ENCODE data around the gene SLC15A1.

Gene SLC15A1

DNA sequence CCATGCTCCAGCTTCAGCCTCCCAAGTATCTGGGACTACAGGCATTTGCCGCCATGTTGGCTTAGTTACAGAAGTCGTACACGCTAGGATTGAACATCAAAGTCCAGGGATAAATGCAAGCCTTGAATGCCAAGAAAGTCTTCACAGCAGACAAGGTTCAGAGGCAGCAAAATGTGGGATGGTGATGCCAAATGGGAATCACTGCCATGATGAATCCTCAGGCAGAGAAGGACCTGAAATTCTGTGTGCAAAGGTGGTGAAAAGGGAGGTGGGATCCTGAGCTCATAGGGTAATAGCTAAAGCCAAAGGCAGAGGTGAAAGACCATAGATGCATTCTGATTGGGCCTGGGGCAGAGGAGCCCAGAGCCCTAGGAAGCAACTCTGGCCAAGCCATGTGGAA, 96.2 kb downstream of the SLC15A1 start:
- Histone ChIP-seq H3K9me3 (ENCODE audit: control insufficient read depth, insufficient read depth, low read depth, low read length) (no peaks in the 10 kb centered on the region), H3K4me3 (ENCODE audit: low read depth, low read length) (no peak overlapping the region), H3K27ac (ENCODE audit: extremely low read depth, low read depth, low read length) (no peak overlapping the region), H3K4me1 (ENCODE audit: control insufficient read depth, insufficient read depth, low read length) (no peaks in the 10 kb centered on the region), H3K36me3 (ENCODE audit: control insufficient read depth in 2 of 2, insufficient read depth in 1 of 2, low read length in 2 of 2) (no peaks in the 10 kb centered on the region)
- peak; percentile 91; the same call in 1 of the 2 replicates for TF ChIP-seq GLI4 (tag by site-specific recombination; IDR thresholded peaks at IDR 0.05)
- TF ChIP-seq ZNF423 (tag by site-specific recombination; IDR thresholded peaks at IDR 0.05): no peak
- ChIA-PET POLR2A (no interaction called here), CTCF (no interaction called here)

DNA sequence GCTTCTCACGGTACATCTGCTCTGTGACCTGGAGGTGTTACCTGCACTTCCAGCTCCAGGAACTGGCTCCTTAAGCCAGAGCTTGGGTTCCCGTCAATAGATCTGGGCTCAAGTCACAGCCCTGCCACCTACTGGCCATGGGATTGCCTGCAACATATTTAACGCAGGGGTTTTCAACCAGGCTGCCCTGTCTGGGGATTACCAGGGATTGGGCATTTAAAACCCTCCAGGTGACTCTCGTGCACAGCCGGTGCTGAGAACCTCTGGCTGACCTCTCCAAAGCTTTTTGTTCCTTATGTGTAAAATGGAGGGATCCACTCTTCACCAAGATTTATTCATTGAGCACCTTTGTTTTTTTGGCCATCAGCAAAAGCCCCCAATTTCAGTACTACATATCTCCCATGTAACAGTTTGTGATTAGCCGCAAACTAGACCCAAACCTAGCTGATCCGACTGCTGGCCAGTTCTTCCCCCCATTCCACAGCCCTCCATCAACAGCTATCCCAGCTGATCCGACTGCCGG, 98.9 kb downstream of the SLC15A1 start:
- ChIA-PET POLR2A (no interaction called here), CTCF (interaction anchor here (0.5 to 2.4 kb wide), 50 partner anchors 9 to 797 kb away, joined by 3 to 17 read pairs (median 3); no protein-coding TSS in a partner anchor)
- no peaks in the 10 kb centered on the region for H3K4me1 ChIP-seq (ENCODE audit: control insufficient read depth, insufficient read depth, low read length)
- H3K36me3 ChIP-seq (ENCODE audit: control insufficient read depth in 2 of 2, insufficient read depth in 1 of 2, low read length in 2 of 2): no peaks in the 10 kb centered on the region
- no peak overlapping the region for H3K4me3 ChIP-seq (ENCODE audit: low read depth, low read length)
- H3K27ac ChIP-seq (ENCODE audit: extremely low read depth, low read depth, low read length): no peak overlapping the region
- H3K9me3 ChIP-seq (ENCODE audit: control insufficient read depth, insufficient read depth, low read depth, low read length): no peaks in the 10 kb centered on the region
- TF ChIP-seq, protein P1, sequence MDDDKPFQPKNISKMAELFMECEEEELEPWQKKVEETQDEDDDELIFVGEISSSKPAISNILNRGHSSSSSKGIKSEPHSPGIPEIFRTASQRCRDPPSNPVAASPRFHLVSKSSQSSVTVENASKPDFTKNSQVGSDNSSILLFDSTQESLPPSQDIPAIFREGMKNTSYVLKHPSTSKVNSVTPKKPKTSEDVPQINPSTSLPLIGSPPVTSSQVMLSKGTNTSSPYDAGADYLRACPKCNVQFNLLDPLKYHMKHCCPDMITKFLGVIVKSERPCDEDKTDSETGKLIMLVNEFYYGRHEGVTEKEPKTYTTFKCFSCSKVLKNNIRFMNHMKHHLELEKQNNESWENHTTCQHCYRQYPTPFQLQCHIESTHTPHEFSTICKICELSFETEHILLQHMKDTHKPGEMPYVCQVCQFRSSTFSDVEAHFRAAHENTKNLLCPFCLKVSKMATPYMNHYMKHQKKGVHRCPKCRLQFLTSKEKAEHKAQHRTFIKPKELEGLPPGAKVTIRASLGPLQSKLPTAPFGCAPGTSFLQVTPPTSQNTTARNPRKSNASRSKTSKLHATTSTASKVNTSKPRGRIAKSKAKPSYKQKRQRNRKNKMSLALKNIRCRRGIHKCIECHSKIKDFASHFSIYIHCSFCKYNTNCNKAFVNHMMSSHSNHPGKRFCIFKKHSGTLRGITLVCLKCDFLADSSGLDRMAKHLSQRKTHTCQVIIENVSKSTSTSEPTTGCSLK (tag by site-specific recombination; IDR thresholded peaks at IDR 0.05): no peak
- TF ChIP-seq TCF7L2 (IDR thresholded peaks at IDR 0.05; ENCODE audit: borderline replicate concordance, low read depth, low read length): no peak
- TF ChIP-seq ZBTB17 (tag by site-specific recombination; IDR thresholded peaks at IDR 0.05): peak; percentile 37; the same call in 1 of the 2 replicates
- no peak for TF ChIP-seq ZNF266 (tag by site-specific recombination; IDR thresholded peaks at IDR 0.05; ENCODE audit: low read depth)
- no peak for TF ChIP-seq ZNF366 (tag by site-specific recombination; conservative IDR thresholded peaks at IDR 0.05)
- TF ChIP-seq YY1 (tag by site-specific recombination; IDR thresholded peaks at IDR 0.05): no peak
- TF ChIP-seq, protein P2, sequence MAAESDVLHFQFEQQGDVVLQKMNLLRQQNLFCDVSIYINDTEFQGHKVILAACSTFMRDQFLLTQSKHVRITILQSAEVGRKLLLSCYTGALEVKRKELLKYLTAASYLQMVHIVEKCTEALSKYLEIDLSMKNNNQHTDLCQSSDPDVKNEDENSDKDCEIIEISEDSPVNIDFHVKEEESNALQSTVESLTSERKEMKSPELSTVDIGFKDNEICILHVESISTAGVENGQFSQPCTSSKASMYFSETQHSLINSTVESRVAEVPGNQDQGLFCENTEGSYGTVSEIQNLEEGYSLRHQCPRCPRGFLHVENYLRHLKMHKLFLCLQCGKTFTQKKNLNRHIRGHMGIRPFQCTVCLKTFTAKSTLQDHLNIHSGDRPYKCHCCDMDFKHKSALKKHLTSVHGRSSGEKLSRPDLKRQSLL (tag by site-specific recombination; IDR thresholded peaks at IDR 0.05): peak; percentile 78
- TF ChIP-seq, protein P3, sequence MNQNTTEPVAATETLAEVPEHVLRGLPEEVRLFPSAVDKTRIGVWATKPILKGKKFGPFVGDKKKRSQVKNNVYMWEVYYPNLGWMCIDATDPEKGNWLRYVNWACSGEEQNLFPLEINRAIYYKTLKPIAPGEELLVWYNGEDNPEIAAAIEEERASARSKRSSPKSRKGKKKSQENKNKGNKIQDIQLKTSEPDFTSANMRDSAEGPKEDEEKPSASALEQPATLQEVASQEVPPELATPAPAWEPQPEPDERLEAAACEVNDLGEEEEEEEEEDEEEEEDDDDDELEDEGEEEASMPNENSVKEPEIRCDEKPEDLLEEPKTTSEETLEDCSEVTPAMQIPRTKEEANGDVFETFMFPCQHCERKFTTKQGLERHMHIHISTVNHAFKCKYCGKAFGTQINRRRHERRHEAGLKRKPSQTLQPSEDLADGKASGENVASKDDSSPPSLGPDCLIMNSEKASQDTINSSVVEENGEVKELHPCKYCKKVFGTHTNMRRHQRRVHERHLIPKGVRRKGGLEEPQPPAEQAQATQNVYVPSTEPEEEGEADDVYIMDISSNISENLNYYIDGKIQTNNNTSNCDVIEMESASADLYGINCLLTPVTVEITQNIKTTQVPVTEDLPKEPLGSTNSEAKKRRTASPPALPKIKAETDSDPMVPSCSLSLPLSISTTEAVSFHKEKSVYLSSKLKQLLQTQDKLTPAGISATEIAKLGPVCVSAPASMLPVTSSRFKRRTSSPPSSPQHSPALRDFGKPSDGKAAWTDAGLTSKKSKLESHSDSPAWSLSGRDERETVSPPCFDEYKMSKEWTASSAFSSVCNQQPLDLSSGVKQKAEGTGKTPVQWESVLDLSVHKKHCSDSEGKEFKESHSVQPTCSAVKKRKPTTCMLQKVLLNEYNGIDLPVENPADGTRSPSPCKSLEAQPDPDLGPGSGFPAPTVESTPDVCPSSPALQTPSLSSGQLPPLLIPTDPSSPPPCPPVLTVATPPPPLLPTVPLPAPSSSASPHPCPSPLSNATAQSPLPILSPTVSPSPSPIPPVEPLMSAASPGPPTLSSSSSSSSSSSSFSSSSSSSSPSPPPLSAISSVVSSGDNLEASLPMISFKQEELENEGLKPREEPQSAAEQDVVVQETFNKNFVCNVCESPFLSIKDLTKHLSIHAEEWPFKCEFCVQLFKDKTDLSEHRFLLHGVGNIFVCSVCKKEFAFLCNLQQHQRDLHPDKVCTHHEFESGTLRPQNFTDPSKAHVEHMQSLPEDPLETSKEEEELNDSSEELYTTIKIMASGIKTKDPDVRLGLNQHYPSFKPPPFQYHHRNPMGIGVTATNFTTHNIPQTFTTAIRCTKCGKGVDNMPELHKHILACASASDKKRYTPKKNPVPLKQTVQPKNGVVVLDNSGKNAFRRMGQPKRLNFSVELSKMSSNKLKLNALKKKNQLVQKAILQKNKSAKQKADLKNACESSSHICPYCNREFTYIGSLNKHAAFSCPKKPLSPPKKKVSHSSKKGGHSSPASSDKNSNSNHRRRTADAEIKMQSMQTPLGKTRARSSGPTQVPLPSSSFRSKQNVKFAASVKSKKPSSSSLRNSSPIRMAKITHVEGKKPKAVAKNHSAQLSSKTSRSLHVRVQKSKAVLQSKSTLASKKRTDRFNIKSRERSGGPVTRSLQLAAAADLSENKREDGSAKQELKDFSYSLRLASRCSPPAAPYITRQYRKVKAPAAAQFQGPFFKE (tag by site-specific recombination; IDR thresholded peaks at IDR 0.05; ENCODE audit: borderline replicate concordance): no peak
- no peak for TF ChIP-seq SETDB1 (IDR thresholded peaks at IDR 0.05; ENCODE audit: insufficient read length, low read length)
- no peak for TF ChIP-seq ZNF529 (tag by site-specific recombination; IDR thresholded peaks at IDR 0.05; ENCODE audit: insufficient replicate concordance)
- no peak for TF ChIP-seq ZFP3 (tag by site-specific recombination; IDR thresholded peaks at IDR 0.05; ENCODE audit: low read depth)
- TF ChIP-seq, protein P4, sequence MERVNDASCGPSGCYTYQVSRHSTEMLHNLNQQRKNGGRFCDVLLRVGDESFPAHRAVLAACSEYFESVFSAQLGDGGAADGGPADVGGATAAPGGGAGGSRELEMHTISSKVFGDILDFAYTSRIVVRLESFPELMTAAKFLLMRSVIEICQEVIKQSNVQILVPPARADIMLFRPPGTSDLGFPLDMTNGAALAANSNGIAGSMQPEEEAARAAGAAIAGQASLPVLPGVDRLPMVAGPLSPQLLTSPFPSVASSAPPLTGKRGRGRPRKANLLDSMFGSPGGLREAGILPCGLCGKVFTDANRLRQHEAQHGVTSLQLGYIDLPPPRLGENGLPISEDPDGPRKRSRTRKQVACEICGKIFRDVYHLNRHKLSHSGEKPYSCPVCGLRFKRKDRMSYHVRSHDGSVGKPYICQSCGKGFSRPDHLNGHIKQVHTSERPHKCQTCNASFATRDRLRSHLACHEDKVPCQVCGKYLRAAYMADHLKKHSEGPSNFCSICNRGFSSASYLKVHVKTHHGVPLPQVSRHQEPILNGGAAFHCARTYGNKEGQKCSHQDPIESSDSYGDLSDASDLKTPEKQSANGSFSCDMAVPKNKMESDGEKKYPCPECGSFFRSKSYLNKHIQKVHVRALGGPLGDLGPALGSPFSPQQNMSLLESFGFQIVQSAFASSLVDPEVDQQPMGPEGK (tag by site-specific recombination; IDR thresholded peaks at IDR 0.05): no peak
- no peak for TF ChIP-seq ZNF302 (tag by site-specific recombination; IDR thresholded peaks at IDR 0.05; ENCODE audit: low read depth)
- no peak for TF ChIP-seq REPIN1 (tag by site-specific recombination; IDR thresholded peaks at IDR 0.05; ENCODE audit: low read depth)
- TF ChIP-seq ZNF350 (tag by site-specific recombination; IDR thresholded peaks at IDR 0.05): no peak
- no peak for TF ChIP-seq ZNF23 (tag by site-specific recombination; IDR thresholded peaks at IDR 0.05; ENCODE audit: borderline replicate concordance)
- peak; percentile 71 for TF ChIP-seq ZNF654 (tag by site-specific recombination; IDR thresholded peaks at IDR 0.05; ENCODE audit: low read depth)
- TF ChIP-seq ZNF660 (tag by site-specific recombination; IDR thresholded peaks at IDR 0.05): no peak
- no peak for TF ChIP-seq ZNF248 (tag by site-specific recombination; IDR thresholded peaks at IDR 0.05)
- TF ChIP-seq, protein P5, sequence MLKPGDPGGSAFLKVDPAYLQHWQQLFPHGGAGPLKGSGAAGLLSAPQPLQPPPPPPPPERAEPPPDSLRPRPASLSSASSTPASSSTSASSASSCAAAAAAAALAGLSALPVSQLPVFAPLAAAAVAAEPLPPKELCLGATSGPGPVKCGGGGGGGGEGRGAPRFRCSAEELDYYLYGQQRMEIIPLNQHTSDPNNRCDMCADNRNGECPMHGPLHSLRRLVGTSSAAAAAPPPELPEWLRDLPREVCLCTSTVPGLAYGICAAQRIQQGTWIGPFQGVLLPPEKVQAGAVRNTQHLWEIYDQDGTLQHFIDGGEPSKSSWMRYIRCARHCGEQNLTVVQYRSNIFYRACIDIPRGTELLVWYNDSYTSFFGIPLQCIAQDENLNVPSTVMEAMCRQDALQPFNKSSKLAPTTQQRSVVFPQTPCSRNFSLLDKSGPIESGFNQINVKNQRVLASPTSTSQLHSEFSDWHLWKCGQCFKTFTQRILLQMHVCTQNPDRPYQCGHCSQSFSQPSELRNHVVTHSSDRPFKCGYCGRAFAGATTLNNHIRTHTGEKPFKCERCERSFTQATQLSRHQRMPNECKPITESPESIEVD (tag by site-specific recombination; IDR thresholded peaks at IDR 0.05): no peak

All from HEK293 (cell line).